ENCODE data around the gene TRPM5.
A peak's percentile ranks its signal among the peaks of the same experiment; 100 is the strongest.

The TRPM5 gene

DNA sequence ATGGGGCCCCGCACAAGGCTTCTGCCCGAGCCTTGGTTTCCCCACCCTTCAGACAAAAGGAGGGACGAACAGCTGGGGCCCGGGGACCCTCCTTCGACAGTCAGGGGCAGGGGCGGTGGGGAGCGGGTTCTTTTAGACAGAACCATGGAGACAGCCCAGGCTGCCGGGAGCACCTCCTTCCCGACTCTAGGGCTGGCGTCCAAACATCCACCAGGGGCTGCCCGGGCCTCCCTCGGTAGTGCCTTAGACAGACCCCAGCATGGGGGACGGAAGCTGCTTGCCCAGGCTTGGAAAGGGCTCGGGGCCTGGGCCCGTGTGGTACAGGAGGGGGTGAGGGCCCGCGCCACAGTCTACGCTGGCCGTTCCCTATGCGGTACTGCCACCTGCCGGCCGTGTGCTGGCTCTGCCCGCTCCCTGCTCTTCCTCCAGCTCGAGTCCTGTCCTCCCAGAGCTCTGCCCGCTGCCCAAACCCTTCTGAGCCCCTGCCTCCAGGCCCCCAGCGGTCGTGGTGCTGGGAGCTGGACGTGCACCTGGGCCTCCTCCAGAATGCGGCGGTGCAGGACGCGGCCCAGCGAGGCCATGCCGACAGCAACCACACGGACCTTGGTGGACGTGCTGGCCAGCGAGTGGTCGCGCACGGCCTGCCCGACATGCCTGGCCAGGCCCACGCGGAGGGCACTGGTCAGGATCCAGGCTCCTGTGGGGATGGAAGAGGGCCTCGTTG lies 23.6 kb downstream of the TRPM5 start:
- H3K4me3 ChIP-seq (ENCODE audit: low read length) = no peak overlapping the region
- no peaks in the 10 kb centered on the region for H3K4me1 ChIP-seq (ENCODE audit: control insufficient read depth, insufficient read depth, low read length)

DNA sequence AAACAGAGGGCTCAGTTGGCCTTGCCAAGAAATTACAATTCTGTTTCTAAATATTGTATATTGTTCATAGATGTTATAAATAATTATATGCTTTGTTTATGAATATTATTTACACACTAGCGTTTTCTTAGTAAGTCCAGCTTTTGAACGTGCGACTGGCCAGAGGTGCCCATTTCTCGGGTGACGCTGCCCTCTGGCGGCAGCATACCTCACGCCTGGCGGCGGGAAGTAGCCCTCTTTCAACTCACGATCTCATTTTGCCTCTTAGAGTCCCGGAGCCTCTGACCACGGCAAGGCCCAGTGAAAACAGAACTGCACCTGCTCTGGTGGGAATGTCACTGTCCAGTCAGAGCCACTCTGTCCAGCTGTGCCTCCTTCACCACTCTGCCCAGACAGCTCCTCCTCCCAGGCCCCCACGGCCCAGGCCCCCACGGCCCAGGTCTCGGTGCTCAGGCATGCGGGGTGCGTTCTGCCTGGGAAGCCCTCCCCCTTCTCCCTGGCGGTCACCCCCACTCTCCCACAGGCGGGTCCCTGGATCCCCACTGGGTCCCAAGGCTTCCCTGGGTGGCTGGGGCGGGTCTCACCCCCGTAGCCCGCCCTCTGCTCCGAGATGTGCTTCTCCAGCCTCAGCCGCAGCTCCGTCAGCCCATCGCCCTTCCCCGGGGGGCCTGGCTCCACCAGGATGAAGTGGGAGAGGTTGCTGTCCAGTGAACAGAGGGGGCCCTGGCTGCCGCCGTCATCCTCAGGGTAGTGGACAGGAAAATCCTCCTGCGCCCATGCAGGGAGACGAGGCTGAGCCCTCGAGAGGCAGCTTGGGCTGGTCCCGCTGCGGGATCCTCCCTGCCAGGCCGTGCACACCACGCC lies 24.4 kb downstream of the TRPM5 start:
- Histone ChIP-seq H3K9me3 (replicated peaks; ENCODE audit: low read length) (no peaks in the 10 kb centered on the region), H3K9ac (ENCODE audit: low read depth, low read length) (no peak overlapping the region), H3K27me3 (ENCODE audit: control insufficient read depth, insufficient read depth, low read length) (peaks cover 8% of the 10 kb centered on the region), H3K4me3 (ENCODE audit: low read length) (no peak overlapping the region), H3K4me2 (ENCODE audit: low read length) (no peak overlapping the region), H3K36me3 (ENCODE audit: insufficient read depth, low read length) (no peaks in the 10 kb centered on the region), H3K4me1 (ENCODE audit: control insufficient read depth, insufficient read depth, low read length) (no peaks in the 10 kb centered on the region)

More for the DNA sequence above, 23.6 kb downstream of the TRPM5 start:
- Histone ChIP-seq H3K27me3 (ENCODE audit: control insufficient read depth, insufficient read depth, low read length) (peaks cover 5% of the 10 kb centered on the region), H3K4me2 (ENCODE audit: low read length) (peak overlapping the region; percentile 28), H3K9me3 (replicated peaks; ENCODE audit: low read length) (no peaks in the 10 kb centered on the region), H3K9ac (ENCODE audit: low read depth, low read length) (no peak overlapping the region), H3K36me3 (ENCODE audit: insufficient read depth, low read length) (no peaks in the 10 kb centered on the region)

DNA sequence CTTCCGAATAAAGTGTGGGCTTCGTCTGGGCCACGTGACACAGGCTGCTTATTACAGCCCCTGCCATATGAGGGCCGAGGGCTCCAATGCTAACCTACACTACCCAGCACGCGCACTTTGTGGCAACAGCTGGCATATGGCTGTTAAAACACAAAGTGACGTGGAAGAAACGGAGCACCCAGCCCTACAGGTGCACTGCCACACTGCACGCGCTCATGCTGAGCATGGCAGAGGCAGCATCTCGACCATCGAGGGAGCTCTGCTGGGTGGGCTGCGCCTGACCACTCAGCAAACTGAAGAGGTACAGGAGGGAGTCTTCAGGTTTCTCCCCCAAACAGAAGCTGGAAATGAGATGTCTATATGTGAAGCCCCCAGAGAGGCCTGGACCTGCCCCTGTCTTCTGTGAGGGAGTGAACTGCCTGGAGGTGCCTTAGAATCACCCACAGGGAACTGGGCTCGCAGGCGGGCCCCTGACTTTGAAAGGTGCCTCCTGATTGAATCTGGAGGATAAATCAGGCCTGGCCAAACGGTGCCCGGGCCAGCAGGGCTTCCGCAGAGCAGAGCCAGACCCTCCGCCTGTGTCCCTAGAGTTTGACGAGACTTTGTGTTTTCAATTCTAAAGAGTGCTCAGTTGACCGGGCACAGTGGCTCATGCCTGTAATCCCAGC lies 25.5 kb downstream of the TRPM5 start:
- H3K36me3 ChIP-seq (ENCODE audit: insufficient read depth, low read length) = no peaks in the 10 kb centered on the region
- H3K4me2 ChIP-seq (ENCODE audit: low read length) = no peak overlapping the region
- no peak overlapping the region for H3K4me3 ChIP-seq (ENCODE audit: low read length)
- H3K9ac ChIP-seq (ENCODE audit: low read depth, low read length) = no peak overlapping the region
- peaks cover 8% of the 10 kb centered on the region for H3K27me3 ChIP-seq (ENCODE audit: control insufficient read depth, insufficient read depth, low read length)
- H3K4me1 ChIP-seq (ENCODE audit: control insufficient read depth, insufficient read depth, low read length) = no peaks in the 10 kb centered on the region
- no peaks in the 10 kb centered on the region for H3K9me3 ChIP-seq (replicated peaks; ENCODE audit: low read length)

- Histone ChIP-seq H3K4me1 (ENCODE audit: control insufficient read depth, insufficient read depth, low read length) (no peaks in the 10 kb centered on the region), H3K4me3 (ENCODE audit: low read length) (no peak overlapping the region), H3K27me3 (ENCODE audit: control insufficient read depth, insufficient read depth, low read length) (peaks cover 8% of the 10 kb centered on the region), H3K36me3 (ENCODE audit: insufficient read depth, low read length) (no peaks in the 10 kb centered on the region), H3K9ac (ENCODE audit: low read depth, low read length) (no peak overlapping the region), H3K9me3 (replicated peaks; ENCODE audit: low read length) (no peaks in the 10 kb centered on the region), H3K4me2 (ENCODE audit: low read length) (no peak overlapping the region)
These were observed 26.2 kb downstream of the TRPM5 start for GRCh38 chr11:2417856-2418692.

- H3K4me1 ChIP-seq (ENCODE audit: control insufficient read depth, insufficient read depth, low read length) = no peaks in the 10 kb centered on the region
- H3K36me3 ChIP-seq (ENCODE audit: insufficient read depth, low read length) = no peaks in the 10 kb centered on the region
- no peak overlapping the region for H3K4me2 ChIP-seq (ENCODE audit: low read length)
- no peaks in the 10 kb centered on the region for H3K9me3 ChIP-seq (replicated peaks; ENCODE audit: low read length)
- peaks cover 16% of the 10 kb centered on the region for H3K27me3 ChIP-seq (ENCODE audit: control insufficient read depth, insufficient read depth, low read length)
- no peak overlapping the region for H3K9ac ChIP-seq (ENCODE audit: low read depth, low read length)
- no peak overlapping the region for H3K4me3 ChIP-seq (ENCODE audit: low read length)
These were observed 27.5 kb downstream of the TRPM5 start for GRCh38 chr11:2416765-2417164.

GRCh38 chr11:2415601-2416380 lies 28.5 kb downstream of the TRPM5 start:
- Histone ChIP-seq H3K9ac (ENCODE audit: low read depth, low read length) (no peak overlapping the region), H3K4me2 (ENCODE audit: low read length) (no peak overlapping the region), H3K27me3 (ENCODE audit: control insufficient read depth, insufficient read depth, low read length) (peaks cover 16% of the 10 kb centered on the region), H3K4me3 (ENCODE audit: low read length) (no peak overlapping the region), H3K4me1 (ENCODE audit: control insufficient read depth, insufficient read depth, low read length) (no peaks in the 10 kb centered on the region), H3K9me3 (replicated peaks; ENCODE audit: low read length) (no peaks in the 10 kb centered on the region), H3K36me3 (ENCODE audit: insufficient read depth, low read length) (no peaks in the 10 kb centered on the region)

DNA sequence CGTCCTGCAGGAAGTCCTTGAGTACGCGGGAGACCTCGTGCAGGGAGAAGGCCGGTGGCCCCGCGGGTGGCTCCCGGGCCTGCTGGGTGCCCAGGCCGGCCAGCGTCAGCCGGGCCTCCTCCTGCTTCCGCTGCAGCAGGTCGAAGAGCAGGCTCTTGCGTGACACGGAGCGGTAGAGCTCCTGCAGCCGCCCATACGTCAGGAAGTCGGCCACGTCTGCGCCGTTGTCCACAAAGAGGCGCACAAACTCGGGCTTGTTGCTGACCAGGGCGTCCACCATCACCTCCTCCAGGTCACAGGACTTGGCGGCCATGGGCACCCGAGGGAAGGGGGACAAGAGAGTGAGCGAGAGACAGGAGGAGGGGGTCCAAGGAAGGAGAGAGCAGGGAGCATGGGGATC lies 29.1 kb downstream of the TRPM5 start:
- Histone ChIP-seq H3K27me3 (ENCODE audit: control insufficient read depth, insufficient read depth, low read length) (peaks cover 16% of the 10 kb centered on the region), H3K4me2 (ENCODE audit: low read length) (no peak overlapping the region), H3K4me3 (ENCODE audit: low read length) (no peak overlapping the region), H3K9me3 (replicated peaks; ENCODE audit: low read length) (no peaks in the 10 kb centered on the region), H3K9ac (ENCODE audit: low read depth, low read length) (no peak overlapping the region), H3K36me3 (ENCODE audit: insufficient read depth, low read length) (no peaks in the 10 kb centered on the region), H3K4me1 (ENCODE audit: control insufficient read depth, insufficient read depth, low read length) (no peaks in the 10 kb centered on the region)

DNA sequence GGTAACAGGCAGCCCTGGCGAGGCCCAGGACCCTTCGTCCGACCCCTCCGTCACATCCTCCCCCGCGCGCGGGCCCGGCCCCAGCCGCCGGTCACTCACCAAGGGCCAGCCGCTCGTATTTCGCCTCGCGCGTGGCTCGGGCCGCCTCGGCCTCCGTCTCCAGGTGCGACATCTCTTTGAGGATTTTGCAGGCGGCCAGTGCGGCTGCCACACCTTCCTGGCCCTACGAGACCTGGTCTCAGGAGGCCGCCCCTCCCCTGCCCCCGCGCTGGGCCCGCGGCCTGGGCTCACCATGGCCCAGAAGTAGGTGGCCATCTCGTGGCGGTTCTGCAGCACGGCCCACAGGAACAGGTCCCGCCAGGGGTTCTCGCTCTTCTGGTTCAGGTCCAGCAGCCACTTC lies 29.7 kb downstream of the TRPM5 start:
- no peak overlapping the region for H3K9ac ChIP-seq (ENCODE audit: low read depth, low read length)
- no peak overlapping the region for H3K4me3 ChIP-seq (ENCODE audit: low read length)
- H3K4me2 ChIP-seq (ENCODE audit: low read length) = no peak overlapping the region
- no peaks in the 10 kb centered on the region for H3K4me1 ChIP-seq (ENCODE audit: control insufficient read depth, insufficient read depth, low read length)
- no peaks in the 10 kb centered on the region for H3K9me3 ChIP-seq (replicated peaks; ENCODE audit: low read length)
- no peaks in the 10 kb centered on the region for H3K36me3 ChIP-seq (ENCODE audit: insufficient read depth, low read length)
- H3K27me3 ChIP-seq (ENCODE audit: control insufficient read depth, insufficient read depth, low read length) = peaks cover 20% of the 10 kb centered on the region

DNA sequence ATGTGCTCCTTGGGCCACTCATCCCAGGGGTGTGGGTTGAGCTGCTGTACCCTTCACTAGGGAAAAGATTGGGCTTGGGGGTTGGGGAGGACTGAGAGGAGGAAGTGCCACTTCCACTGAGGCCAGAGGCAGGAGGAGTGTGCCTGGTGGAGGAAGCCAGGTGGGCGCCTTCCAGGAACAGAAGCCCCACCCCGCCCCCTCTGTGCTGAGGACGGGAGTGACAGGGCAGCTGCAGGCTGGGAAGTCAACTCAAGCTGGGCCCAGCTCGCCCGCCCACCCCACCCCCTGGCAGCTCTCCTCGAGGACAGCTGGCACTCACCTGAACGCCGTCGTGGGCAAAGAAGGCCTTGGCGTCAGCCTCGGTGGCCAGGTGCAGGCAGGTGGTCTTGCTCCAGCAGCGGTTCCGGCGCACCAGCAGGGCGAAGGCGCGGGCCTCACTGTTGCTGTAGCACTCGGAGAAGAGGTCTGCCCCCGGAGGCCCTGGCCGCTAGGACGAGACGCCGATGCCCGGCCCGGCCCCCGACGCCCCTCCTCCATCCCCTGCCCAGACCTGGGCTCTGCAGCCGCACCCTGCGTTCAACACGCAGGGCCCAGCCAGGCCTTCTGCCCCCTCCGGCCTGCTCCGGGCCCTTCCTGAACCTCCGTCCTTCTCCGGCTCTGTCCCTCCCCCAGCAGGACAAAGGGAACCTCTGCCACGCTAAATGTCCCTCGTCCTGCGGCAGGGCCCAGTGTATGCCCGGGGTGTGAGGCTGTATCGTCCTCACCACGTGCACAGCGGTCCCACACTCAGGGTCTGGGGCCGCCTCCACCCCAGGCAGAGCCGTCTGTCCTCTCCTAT lies 30.4 kb downstream of the TRPM5 start:
- Histone ChIP-seq H3K9me3 (replicated peaks; ENCODE audit: low read length) (no peaks in the 10 kb centered on the region), H3K9ac (ENCODE audit: low read depth, low read length) (no peak overlapping the region), H3K36me3 (ENCODE audit: insufficient read depth, low read length) (no peaks in the 10 kb centered on the region), H3K4me2 (ENCODE audit: low read length) (no peak overlapping the region), H3K27me3 (ENCODE audit: control insufficient read depth, insufficient read depth, low read length) (peaks cover 26% of the 10 kb centered on the region), H3K4me1 (ENCODE audit: control insufficient read depth, insufficient read depth, low read length) (no peaks in the 10 kb centered on the region), H3K4me3 (ENCODE audit: low read length) (no peak overlapping the region)

DNA sequence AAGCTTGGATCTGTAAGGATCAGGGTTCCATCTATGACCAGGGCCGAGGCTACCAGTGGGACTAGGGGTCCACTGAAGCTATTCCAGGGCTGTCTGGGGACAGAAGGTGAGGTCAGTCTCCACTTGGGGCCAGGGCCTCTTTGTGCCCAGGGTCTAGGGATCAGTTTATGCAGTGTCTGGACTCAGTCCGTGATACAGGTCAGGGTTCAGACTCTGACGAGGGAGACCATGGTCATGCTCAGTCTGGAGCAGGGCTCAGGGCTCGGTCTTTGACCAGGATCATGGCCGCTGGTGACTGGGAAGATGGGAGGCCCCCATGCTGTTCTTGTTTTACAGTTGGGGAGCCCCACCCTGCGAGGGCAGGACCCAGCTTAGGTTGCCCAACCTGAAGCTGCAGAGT lies 32.0 kb downstream of the TRPM5 start:
- Histone ChIP-seq H3K4me1 (ENCODE audit: control insufficient read depth, insufficient read depth, low read length) (no peaks in the 10 kb centered on the region), H3K36me3 (ENCODE audit: insufficient read depth, low read length) (no peaks in the 10 kb centered on the region), H3K4me3 (ENCODE audit: low read length) (no peak overlapping the region), H3K4me2 (ENCODE audit: low read length) (no peak overlapping the region), H3K27me3 (ENCODE audit: control insufficient read depth, insufficient read depth, low read length) (peaks cover 33% of the 10 kb centered on the region), H3K9me3 (replicated peaks; ENCODE audit: low read length) (no peaks in the 10 kb centered on the region), H3K9ac (ENCODE audit: low read depth, low read length) (no peak overlapping the region)
